K562 (cell line): ENCODE measurements around the gene RYR1. TPM values are rescaled to one million over a fixed set of nuclear protein-coding genes. Genes with fewer than 3 reads are reported as not detected.

Source experiments
- ATAC-seq: fragments of 200-7000 bp; cut with Tn5 transposase; 3 replicates; pipeline ENCODE4 v1.9.1; 2020; ENCODE audit warnings: moderate library complexity
- BruUV-seq: library from RNA; stranded (reverse); fragments of 400-500 nt; replicated peaks from 2 replicates; lab custom pipeline; 2021; lab: Mats Ljungman, UMichigan
- CTCF ChIA-PET: fragments of 300-600 bp; formaldehyde crosslinking; extraction: SDS; loops from one replicate; lab custom pipeline; 2021; ENCODE audit warnings: low intra/inter-chr PET ratio; lab: Yijun Ruan, JAX
- POLR2A ChIA-PET: fragments of 300-600, 350-650 bp; sonication (Branson Sonifier 250); formaldehyde crosslinking; extraction: SDS; loops from one replicate; lab custom pipeline; 2021; ENCODE audit warnings: antibody characterized with exemption, inconsistent platforms; lab: Yijun Ruan, JAX
- DNase-seq, 4 experiments: peaks; one replicate each; pipeline versions ENCODE4 v3.0.0 to v3.0.0-alpha.2; 2011 to 2018; ENCODE audit warnings: low spot score in 3 of 4, mixed read lengths in 3 of 4; ENCODE audit errors: extremely low read depth in 1 of 4
- FAIRE-seq: peaks from 2 replicates; lab custom pipeline; 2011; peaks lifted over from hg19 to GRCh38; lab: Jason Lieb, UNC
- H2AFZ ChIP-seq: 2 replicates; pipeline ENCODE4 v1.6.0; 2011; ENCODE audit warnings: low read depth, low read length, control low read depth, inconsistent platforms
- H3K27ac ChIP-seq: fragments of 200-600 bp; 3 replicates; pipeline ENCODE4 v1.8.0; 2011; ENCODE audit warnings: low read depth, mild to moderate bottlenecking, control low read depth, inconsistent platforms, low read length, moderate library complexity, mixed read lengths; ENCODE audit errors: extremely low read depth
- H3K27me3 ChIP-seq, 2 experiments: fragments of 300-600 bp in 1 of 2; 2 replicates in 1 of 2; 3 replicates in 1 of 2; pipeline versions ENCODE4 v1.6.0 to v1.8.0; 2011; ENCODE audit warnings: inconsistent platforms in 2 of 2, low read length in 2 of 2, mild to moderate bottlenecking in 1 of 2, mixed read lengths in 1 of 2, moderate library complexity in 1 of 2; ENCODE audit not compliant: control insufficient read depth in 2 of 2, insufficient read depth in 2 of 2
- H3K36me3 ChIP-seq: fragments of 300-600 bp; 3 replicates; pipeline ENCODE4 v1.8.0; 2011; ENCODE audit warnings: mild to moderate bottlenecking, low read length, inconsistent platforms; ENCODE audit not compliant: control insufficient read depth, insufficient read depth
- H3K4me1 ChIP-seq, 2 experiments: fragments of 200-600 bp in 1 of 2; replicated peaks in 1 of 2; 2 replicates in 1 of 2; 3 replicates in 1 of 2; pipeline versions ENCODE4 v1.5.1 to v1.8.0; 2011; ENCODE audit warnings: inconsistent platforms in 2 of 2, low read length in 2 of 2, mild to moderate bottlenecking in 1 of 2, mixed read lengths in 1 of 2, moderate library complexity in 1 of 2; ENCODE audit not compliant: control insufficient read depth in 2 of 2, insufficient read depth in 2 of 2
- H3K4me2 ChIP-seq: 2 replicates; pipeline ENCODE4 v1.6.1; 2011; ENCODE audit warnings: low read length, control low read depth, inconsistent platforms, mixed read lengths; ENCODE audit not compliant: insufficient read depth
- H3K4me3 ChIP-seq: fragments of 200-600 bp; sonication (generic), shearing (Covaris generic); 2 replicates; pipeline ENCODE4 v1.5.1; 2016; ENCODE audit warnings: control low read depth, inconsistent platforms
- H3K79me2 ChIP-seq: fragments of 200-600 bp; 3 replicates; pipeline ENCODE4 v1.8.0; 2011; ENCODE audit warnings: low read length, inconsistent platforms; ENCODE audit not compliant: control insufficient read depth, insufficient read depth
- H3K9ac ChIP-seq, 2 experiments: 2 replicates each; pipeline versions ENCODE4 v1.6.0 to v1.6.1; 2011; ENCODE audit warnings: low read depth in 2 of 2, low read length in 2 of 2, control low read depth in 1 of 2, inconsistent platforms in 1 of 2, mild to moderate bottlenecking in 1 of 2, mixed read lengths in 1 of 2; ENCODE audit not compliant: insufficient read depth in 1 of 2
- H3K9me1 ChIP-seq: one replicate; pipeline ENCODE4 v1.6.0; 2011; ENCODE audit warnings: inconsistent platforms, mild to moderate bottlenecking, low read length, moderate library complexity; ENCODE audit not compliant: control insufficient read depth, insufficient read depth
- H3K9me3 ChIP-seq: replicated peaks from 2 replicates; pipeline ENCODE4 v1.5.1; 2011; ENCODE audit warnings: low read depth, low read length, inconsistent platforms; ENCODE audit not compliant: control insufficient read depth, insufficient read depth
- H4K20me1 ChIP-seq: replicated peaks from 2 replicates; pipeline ENCODE4 v1.6.1; 2011; ENCODE audit warnings: low read length, inconsistent platforms, mixed read lengths; ENCODE audit not compliant: control insufficient read depth, insufficient read depth
- ASH1L ChIP-seq: fragments of 450-650 bp; IDR thresholded peaks from 2 replicates; pipeline ENCODE4 v1.6.1; 2018; ENCODE audit warnings: borderline replicate concordance, mild to moderate bottlenecking, low read depth; ENCODE audit not compliant: partially characterized antibody
- ATF3 ChIP-seq, 2 experiments: fragments of 450-650 bp in 1 of 2; sonication (generic) in 1 of 2; formaldehyde crosslinking in 1 of 2; IDR thresholded peaks in 1 of 2; conservative IDR thresholded peaks in 1 of 2; 2 replicates each; pipeline versions ENCODE4 v1.6.1 to v1.8.1; 2016 to 2023; ENCODE audit warnings: mild to moderate bottlenecking in 2 of 2, moderate library complexity in 2 of 2, inconsistent platforms in 1 of 2, missing genetic modification reagents in 1 of 2
- EHMT2 ChIP-seq: fragments of 450-650 bp; IDR thresholded peaks from 2 replicates; pipeline ENCODE4 v1.6.1; 2018; ENCODE audit warnings: antibody characterized with exemption
- GTF3C2 ChIP-seq: IDR thresholded peaks from 3 replicates; pipeline ENCODE4 v1.6.1; 2011; ENCODE audit warnings: borderline replicate concordance, mild to moderate bottlenecking, moderate library complexity; ENCODE audit not compliant: insufficient read length; ENCODE audit errors: extremely low read depth
- HNRNPL ChIP-seq: fragments of 200-400 bp; formaldehyde crosslinking; IDR thresholded peaks from 2 replicates; pipeline ENCODE4 v1.6.1; 2017; ENCODE audit warnings: low read depth, mild to moderate bottlenecking, low read length
- PCBP1 ChIP-seq: fragments of 200-400 bp; formaldehyde crosslinking; IDR thresholded peaks from 2 replicates; pipeline ENCODE4 v1.6.1; 2018; ENCODE audit warnings: mild to moderate bottlenecking, low read depth, low read length; ENCODE audit not compliant: poor library complexity, severe bottlenecking
- POLR2G ChIP-seq: fragments of 200-400 bp; formaldehyde crosslinking; IDR thresholded peaks from 2 replicates; pipeline ENCODE4 v1.6.1; 2017; ENCODE audit warnings: low read depth, mild to moderate bottlenecking, antibody characterized with exemption, low read length, moderate library complexity
- RBFOX2 ChIP-seq: fragments of 200-400 bp; formaldehyde crosslinking; IDR thresholded peaks from 2 replicates; pipeline ENCODE4 v1.6.1; 2017; ENCODE audit warnings: low read depth, mild to moderate bottlenecking, low read length, moderate library complexity
- RBM22 ChIP-seq: fragments of 200-400 bp; formaldehyde crosslinking; IDR thresholded peaks from 2 replicates; pipeline ENCODE4 v1.6.1; 2018; ENCODE audit warnings: low read length, low read depth; ENCODE audit not compliant: poor library complexity, severe bottlenecking
- ZBTB33 ChIP-seq: sonication (generic); formaldehyde crosslinking; IDR thresholded peaks from 2 replicates; pipeline ENCODE4 v1.8.1; 2023; ENCODE audit warnings: mild to moderate bottlenecking, missing genetic modification reagents
- WGBS: fragments of 100-300 bp; shearing (Covaris generic); methylation state at CpG from one replicate; pipeline ENCODE4 v1.1.6; 2016; ENCODE audit warnings: low coverage, mixed read lengths; ENCODE audit not compliant: insufficient coverage; ENCODE audit errors: missing lambda C conversion rate; 5-methylcytosine and 5-hydroxymethylcytosine counted together
- in situ Hi-C: fragments of 300-500 bp; cut with MboI; formaldehyde crosslinking; loops from 4 replicates; pipeline ENCODE4 v1.15.0; 2018; ENCODE audit warnings: inconsistent platforms, mixed read lengths
- intact Hi-C: fragments of 100-400 bp; cut with micrococcal nuclease; formaldehyde crosslinking; loops from 2 replicates; pipeline ENCODE4 v1.14.2; 2022
- polyA plus RNA-seq, 8 experiments: library from polyadenylated mRNA; depleted of rRNA in 4 of 8; stranded (reverse) in 5 of 8; unstranded in 3 of 8; fragments of >200 nt; fragmentation: Nextera tagmentation in 2 of 8; fragmentation: Illumina TruSeq in 1 of 8; extraction: Ambion mirVana in 2 of 8; extraction: Trizol in 1 of 8; gene quantifications; 2 replicates each; pipeline versions ENCODE4 v1.2.1 to v1.2.3, GENCODE V29; 2011 to 2014; ENCODE audit warnings: inconsistent platforms in 1 of 8, missing spikeins in 1 of 8
- total RNA-seq, 7 experiments: library from RNA; depleted of rRNA in 6 of 7; stranded (reverse); fragments of >200 nt in 6 of 7; fragmentation: Illumina TruSeq in 2 of 7; extraction: Trizol in 2 of 7; gene quantifications; 2 replicates each; pipeline versions ENCODE4 v1.2.1 to v1.2.3, GENCODE V29; 2011 to 2021; ENCODE audit warnings: low replicate concordance in 1 of 7

RYR1 gene
- total and polyA plus RNA-seq, 9 of the 15 experiments (the other 6 are each of a cell fraction or from before 2014, with no cell fraction given), result 0.11 to 7.4 (median 3.7) TPM

DNA sequence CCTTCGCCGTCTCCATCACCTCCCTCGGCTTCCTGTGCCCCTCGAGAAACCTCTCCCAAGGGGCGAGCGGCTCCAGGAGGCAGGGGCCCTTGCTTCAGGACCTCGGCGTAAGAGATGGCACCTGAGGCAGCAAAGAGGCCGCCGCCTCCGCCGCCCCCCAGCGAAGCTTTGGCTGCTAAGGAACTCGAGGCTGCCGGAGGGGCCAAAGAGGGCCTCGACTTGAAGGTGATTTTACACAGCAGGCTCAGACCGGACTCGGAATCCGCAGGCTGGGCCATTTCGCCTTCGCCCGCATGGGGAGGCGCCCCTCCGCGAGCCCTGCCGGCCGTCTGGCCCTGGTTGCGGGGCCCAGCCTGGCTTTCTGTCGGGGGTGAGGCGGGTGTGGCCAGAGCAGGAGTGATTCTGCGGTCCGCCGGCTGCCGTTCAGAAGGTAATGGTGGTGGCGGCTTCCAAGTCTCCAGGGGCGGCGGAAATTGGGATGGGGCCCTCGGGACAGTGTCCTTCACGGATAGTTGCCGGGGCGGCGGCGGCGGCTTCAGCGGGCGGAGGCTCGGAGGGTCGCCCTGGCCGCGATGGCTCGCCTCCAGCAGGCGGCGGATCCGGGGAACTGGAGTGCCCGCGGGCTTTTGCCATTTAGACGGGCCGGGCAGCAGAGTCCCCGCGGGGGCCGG, 47.1 kb upstream of the RYR1 start:
- ChIA-PET CTCF (no interaction called here), POLR2A (interaction anchor here (0.6 to 1.5 kb wide), 3 partner anchors 26 to 456 kb away, joined by 3 to 4 read pairs (median 3); no protein-coding TSS in a partner anchor)
- Histone ChIP-seq H3K79me2 (0 out of 3 replicates have a peak, but pooled peaks cover 2% of the 10 kb centered on the region), H3K9me1 (peaks cover 3% of the 10 kb centered on the region), H2AFZ (no peak overlapping the region), H3K4me3 (no peak overlapping the region), H3K9ac (peak overlapping the region in 1 of 2 experiments; percentile 81; a peak in 2 of 4 replicates), H3K4me1 (peaks cover 2 to 53% of the 10 kb centered on the region in 2 experiments; a peak in 3 of 5 replicates), H3K36me3 (peaks cover 48% of the 10 kb centered on the region; the same call in 2 of the 3 replicates), H4K20me1 (peaks cover 3% of the 10 kb centered on the region; the same call in 1 of the 2 replicates), H3K27ac (peak overlapping the region; percentile 33; the same call in 1 of the 3 replicates), H3K9me3 (no peaks in the 10 kb centered on the region), H3K27me3 (no peaks in the 10 kb centered on the region), H3K4me2 (peak overlapping the region; percentile 70; the same call in 1 of the 2 replicates)
- intact Hi-C loops, result loop anchor here (5.0 kb wide), 2 partner anchors 49 to 144 kb away; partner anchors contain the start of gene CATSPERG
- no TSS peak for BruUV-seq
- FAIRE-seq (no peak), DNase-seq (peak in 2 of 4 experiments; percentile 48 to 49), ATAC-seq (no peak)
- 78% methylated on average over 46 of the region's 61 CpGs for WGBS
- in situ Hi-C loops, result no loop called here
- TF ChIP-seq ZBTB33 (CRISPR knock-in tag), result peak; percentile 98
- TF ChIP-seq EHMT2, result no peak
- no peak for TF ChIP-seq GTF3C2
- TF ChIP-seq PCBP1, result peak; percentile 47
- TF ChIP-seq ATF3 (IDR thresholded peaks at IDR 0.05), result peak; percentile 39; the same call in 1 of the 2 replicates
- no peak for TF ChIP-seq ATF3 (CRISPR knock-in tag; conservative IDR thresholded peaks at IDR 0.05)
- TF ChIP-seq ASH1L, result no peak
- peak; percentile 27 for TF ChIP-seq RBM22
- peak; percentile 16 for TF ChIP-seq POLR2G
- TF ChIP-seq HNRNPL, result 0 out of 2 replicates have a peak, but pooled peaks have one; percentile 56
- peak; percentile 8; the same call in 1 of the 2 replicates for TF ChIP-seq RBFOX2
